ENCODE measurements around the gene PSAP.
A peak's percentile ranks its signal among the peaks of the same experiment; 100 is the strongest.

The PSAP gene

DNA sequence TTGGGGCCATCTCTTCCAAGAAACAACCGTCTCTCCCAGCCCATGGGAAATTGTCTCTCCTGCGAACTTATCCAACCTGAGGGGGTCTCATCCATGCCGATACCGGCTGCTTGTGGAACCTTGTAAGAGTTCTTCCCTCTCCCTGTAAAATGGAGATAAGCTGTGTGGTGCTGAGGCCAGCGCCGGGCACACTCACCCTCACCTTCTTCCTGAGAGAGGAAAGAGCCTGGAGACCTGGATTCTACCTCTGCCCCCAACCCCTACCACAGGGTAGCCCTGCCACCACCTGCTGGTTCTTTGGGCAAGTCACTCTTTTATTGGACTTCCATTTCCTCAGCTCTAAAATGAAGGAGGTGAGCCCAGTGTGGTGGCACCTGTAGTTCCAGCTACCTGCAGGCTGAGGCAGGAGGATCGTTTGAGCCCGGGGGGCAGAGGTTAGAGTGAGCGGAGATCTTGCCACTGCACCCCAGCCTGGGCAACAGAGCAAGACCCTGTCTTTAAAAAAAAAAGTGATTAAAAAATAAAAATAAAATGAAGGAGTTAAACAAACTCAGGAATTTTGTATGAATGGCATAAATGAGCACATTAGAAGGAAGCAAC lies 38.4 kb upstream of the PSAP start:
- H3K36me3 ChIP-seq (replicated peaks; ENCODE audit: insufficient read depth, low read length), result no peaks in the 10 kb centered on the region
- H3K4me2 ChIP-seq (ENCODE audit: low read depth, low read length), result peak overlapping the region; percentile 98
- H3K9me2 ChIP-seq (replicated peaks; ENCODE audit: insufficient read depth, low read length), result no peaks in the 10 kb centered on the region
- peak overlapping the region; percentile 67 for H3K4me3 ChIP-seq (ENCODE audit: low read length)
- no peak for TF ChIP-seq EZH2phosphoT487 (IDR thresholded peaks at IDR 0.05; ENCODE audit: low read length)
- no peak for TF ChIP-seq EZH2 (optimal IDR thresholded peaks at IDR 0.05; ENCODE audit: low read depth, low read length)
- H3K27ac ChIP-seq (ENCODE audit: low read length), result peak overlapping the region; percentile 81; the same call in 1 of the 2 replicates
- H3F3A ChIP-seq (ENCODE audit: insufficient read depth, low read length), result peaks cover 14% of the 10 kb centered on the region
- H3K9me3 ChIP-seq (replicated peaks; ENCODE audit: insufficient read depth, low read length), result no peaks in the 10 kb centered on the region
- DNase-seq, result no peak
- peaks cover 9% of the 10 kb centered on the region; the same call in 1 of the 2 replicates for H3K4me1 ChIP-seq (ENCODE audit: low read length)
- H3K27me3 ChIP-seq (replicated peaks; ENCODE audit: insufficient read depth, low read length), result no peaks in the 10 kb centered on the region
- H4K20me1 ChIP-seq (ENCODE audit: insufficient read depth, low read length), result no peaks in the 10 kb centered on the region
- peak overlapping the region; percentile 48; the same call in 1 of the 2 replicates for H3K9ac ChIP-seq (ENCODE audit: low read length)
- no peaks in the 10 kb centered on the region for H3K79me2 ChIP-seq (ENCODE audit: low read length)
- H2AFZ ChIP-seq (ENCODE audit: low read length), result peak overlapping the region; percentile 64

DNA sequence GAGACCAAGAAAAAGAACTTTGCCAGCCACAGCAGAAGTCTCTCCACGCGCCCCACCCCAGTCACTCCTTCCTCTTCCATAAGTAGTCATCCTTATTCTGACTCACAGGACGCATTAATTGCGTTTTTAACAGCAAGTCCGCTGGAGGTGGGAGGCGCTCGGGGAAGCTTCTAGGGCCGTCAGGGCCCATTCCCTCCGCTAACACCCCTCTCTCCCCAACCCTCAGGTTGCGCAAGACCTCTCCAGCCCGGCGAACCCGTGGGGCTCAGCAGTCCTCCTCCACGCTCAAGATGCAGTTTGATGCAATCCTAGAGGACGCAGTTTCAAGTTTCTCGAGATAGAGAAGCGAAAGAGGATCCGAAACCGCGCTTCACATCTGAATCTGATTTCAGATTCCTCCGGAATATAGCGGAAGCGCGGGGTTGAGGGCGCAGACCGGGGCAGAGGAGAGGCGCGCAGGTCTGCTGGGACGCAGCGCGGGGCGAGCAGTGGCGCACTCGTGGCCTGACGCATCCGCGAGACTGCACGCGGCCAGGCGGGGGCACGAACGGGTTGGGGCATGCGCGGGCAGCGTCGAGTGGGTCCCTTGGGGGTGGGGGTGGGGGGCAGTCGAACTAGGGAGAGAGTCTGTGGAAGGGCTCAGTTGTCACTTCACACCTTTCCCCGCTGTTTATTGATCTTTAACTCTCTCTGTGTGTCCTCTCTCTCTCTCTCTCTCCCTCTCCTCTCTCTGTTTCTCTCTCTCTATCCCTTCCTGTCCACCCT lies 37.8 kb upstream of the PSAP start:
- H3K4me2 ChIP-seq (ENCODE audit: low read depth, low read length), result peak overlapping the region; percentile 98
- H3K36me3 ChIP-seq (replicated peaks; ENCODE audit: insufficient read depth, low read length), result no peaks in the 10 kb centered on the region
- no peaks in the 10 kb centered on the region for H3K9me2 ChIP-seq (replicated peaks; ENCODE audit: insufficient read depth, low read length)
- no peaks in the 10 kb centered on the region for H3K27me3 ChIP-seq (replicated peaks; ENCODE audit: insufficient read depth, low read length)
- H3K79me2 ChIP-seq (ENCODE audit: low read length), result no peaks in the 10 kb centered on the region
- H3K9ac ChIP-seq (ENCODE audit: low read length), result peak overlapping the region; percentile 53; the same call in 1 of the 2 replicates
- H2AFZ ChIP-seq (ENCODE audit: low read length), result peak overlapping the region; percentile 76
- H3F3A ChIP-seq (ENCODE audit: insufficient read depth, low read length), result peaks cover 14% of the 10 kb centered on the region
- no peaks in the 10 kb centered on the region for H4K20me1 ChIP-seq (ENCODE audit: insufficient read depth, low read length)
- peaks cover 9% of the 10 kb centered on the region; the same call in 1 of the 2 replicates for H3K4me1 ChIP-seq (ENCODE audit: low read length)
- peak overlapping the region; percentile 81; the same call in 1 of the 2 replicates for H3K27ac ChIP-seq (ENCODE audit: low read length)
- no peak for TF ChIP-seq EZH2phosphoT487 (IDR thresholded peaks at IDR 0.05; ENCODE audit: low read length)
- TF ChIP-seq, protein P1, sequence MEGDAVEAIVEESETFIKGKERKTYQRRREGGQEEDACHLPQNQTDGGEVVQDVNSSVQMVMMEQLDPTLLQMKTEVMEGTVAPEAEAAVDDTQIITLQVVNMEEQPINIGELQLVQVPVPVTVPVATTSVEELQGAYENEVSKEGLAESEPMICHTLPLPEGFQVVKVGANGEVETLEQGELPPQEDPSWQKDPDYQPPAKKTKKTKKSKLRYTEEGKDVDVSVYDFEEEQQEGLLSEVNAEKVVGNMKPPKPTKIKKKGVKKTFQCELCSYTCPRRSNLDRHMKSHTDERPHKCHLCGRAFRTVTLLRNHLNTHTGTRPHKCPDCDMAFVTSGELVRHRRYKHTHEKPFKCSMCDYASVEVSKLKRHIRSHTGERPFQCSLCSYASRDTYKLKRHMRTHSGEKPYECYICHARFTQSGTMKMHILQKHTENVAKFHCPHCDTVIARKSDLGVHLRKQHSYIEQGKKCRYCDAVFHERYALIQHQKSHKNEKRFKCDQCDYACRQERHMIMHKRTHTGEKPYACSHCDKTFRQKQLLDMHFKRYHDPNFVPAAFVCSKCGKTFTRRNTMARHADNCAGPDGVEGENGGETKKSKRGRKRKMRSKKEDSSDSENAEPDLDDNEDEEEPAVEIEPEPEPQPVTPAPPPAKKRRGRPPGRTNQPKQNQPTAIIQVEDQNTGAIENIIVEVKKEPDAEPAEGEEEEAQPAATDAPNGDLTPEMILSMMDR (IDR thresholded peaks at IDR 0.05; ENCODE audit: low read length), result peak; percentile 22
- no peak for TF ChIP-seq EZH2 (optimal IDR thresholded peaks at IDR 0.05; ENCODE audit: low read depth, low read length)
- H3K9me3 ChIP-seq (replicated peaks; ENCODE audit: insufficient read depth, low read length), result no peaks in the 10 kb centered on the region
- peak; percentile 91 for DNase-seq
- peak overlapping the region; percentile 67 for H3K4me3 ChIP-seq (ENCODE audit: low read length)

DNA sequence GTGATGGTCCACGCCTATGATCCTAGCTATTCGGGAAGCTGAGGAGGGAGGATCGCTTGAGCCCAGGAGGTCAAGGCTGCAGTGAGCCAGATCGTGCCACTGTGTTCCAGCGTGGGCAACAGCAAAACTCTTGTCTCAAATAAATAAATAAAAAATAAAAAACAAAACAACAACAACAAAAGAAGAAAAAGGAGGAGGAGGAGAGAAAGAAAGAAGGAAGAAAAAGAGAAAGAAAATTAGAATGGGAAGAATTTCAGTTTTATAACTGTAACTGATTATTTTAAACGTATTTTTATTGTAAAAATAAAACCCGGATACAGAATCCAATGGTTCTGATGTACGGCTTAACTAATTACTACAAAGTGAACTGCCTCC lies 37.2 kb upstream of the PSAP start:
- Histone ChIP-seq H3K36me3 (replicated peaks; ENCODE audit: insufficient read depth, low read length) (no peaks in the 10 kb centered on the region), H3K4me3 (ENCODE audit: low read length) (peak overlapping the region; percentile 67), H3K9me2 (replicated peaks; ENCODE audit: insufficient read depth, low read length) (no peaks in the 10 kb centered on the region), H3K79me2 (ENCODE audit: low read length) (no peaks in the 10 kb centered on the region), H4K20me1 (ENCODE audit: insufficient read depth, low read length) (no peaks in the 10 kb centered on the region), H3K4me1 (ENCODE audit: low read length) (peaks cover 9% of the 10 kb centered on the region; the same call in 1 of the 2 replicates), H3K27me3 (replicated peaks; ENCODE audit: insufficient read depth, low read length) (no peaks in the 10 kb centered on the region), H3K27ac (ENCODE audit: low read length) (peak overlapping the region; percentile 81; the same call in 1 of the 2 replicates), H3K4me2 (ENCODE audit: low read depth, low read length) (peak overlapping the region; percentile 98), H3F3A (ENCODE audit: insufficient read depth, low read length) (peaks cover 14% of the 10 kb centered on the region), H3K9me3 (replicated peaks; ENCODE audit: insufficient read depth, low read length) (no peaks in the 10 kb centered on the region), H2AFZ (ENCODE audit: low read length) (peak overlapping the region; percentile 76), H3K9ac (ENCODE audit: low read length) (peak overlapping the region; percentile 53; the same call in 1 of the 2 replicates)
- no peak for DNase-seq
- TF ChIP-seq EZH2 (optimal IDR thresholded peaks at IDR 0.05; ENCODE audit: low read depth, low read length) (no peak), EZH2phosphoT487 (IDR thresholded peaks at IDR 0.05; ENCODE audit: low read length) (no peak)
- TF ChIP-seq, protein P1 (IDR thresholded peaks at IDR 0.05; ENCODE audit: low read length), result no peak

Measured in MM.1S (cell line).